Mucosa of descending colon (tissue), 3 donors: ENCODE results near the gene PRSS36. TPM values are rescaled to one million over a fixed set of nuclear protein-coding genes. Genes with fewer than 3 reads are reported as not detected.

ENCODE experiments used
- ATAC-seq: fragments of 200-7000 bp; cut with Tn5 transposase; one replicate; pipeline ENCODE4 v1.9.1; 2020; ENCODE audit warnings: mild to moderate bottlenecking, moderate library complexity
- DNase-seq, 3 donors: peaks; one replicate each; pipeline ENCODE4 v3.0.0-alpha.2; 2020
- H3K36me3 ChIP-seq: fragments of 200-600 bp; one replicate; pipeline ENCODE4 v1.8.0; 2021; ENCODE audit warnings: low read depth, mild to moderate bottlenecking
- H3K4me1 ChIP-seq: fragments of 200-600 bp; one replicate; pipeline ENCODE4 v1.8.0; 2021; ENCODE audit warnings: low read depth, mild to moderate bottlenecking
- H3K4me3 ChIP-seq: fragments of 200-600 bp; one replicate; pipeline ENCODE4 v1.8.0; 2021; ENCODE audit warnings: mild to moderate bottlenecking
- H3K9me3 ChIP-seq: fragments of 200-600 bp; one replicate; pipeline ENCODE4 v1.8.0; 2021; ENCODE audit warnings: mild to moderate bottlenecking
- intact Hi-C, 2 donors: fragments of 100-400 bp; cut with DNase I in 1 of 2; cut with micrococcal nuclease in 1 of 2; formaldehyde crosslinking; loops; one replicate each; pipeline versions ENCODE4 v1.11.0 to v1.11.1; 2022; cut with DNase I, micrococcal nuclease
- total RNA-seq, 3 donors: library from RNA; stranded (reverse); fragmentation: NEBNext Ultra II Directional in 2 of 3; extraction: Animal tissue kit (Norgen Biotek cat#: 25700) in 2 of 3; gene quantifications; one replicate each; pipeline versions ENCODE4 v1.2.1 to v1.2.4, GENCODE V29; 2021 to 2023
- TF ChIP-seq, protein P1 (sequence below): fragments of 200-600 bp; IDR thresholded peaks from one replicate; pipeline ENCODE4 v1.8.0; 2022; ENCODE audit warnings: antibody characterized with exemption, mild to moderate bottlenecking
- donor health status: DM: no; HTN: no; CAD: no; lungs with moderate emphysema.
- donor health status: DM: no; HTN: no; CAD: no.
- donor health status: DM: no; HTN: yes; CAD: no.

The PRSS36 gene
- total RNA-seq, 3 donors from 2014 or later, result 8.2 to 10.2 (median 9.5) TPM

DNA sequence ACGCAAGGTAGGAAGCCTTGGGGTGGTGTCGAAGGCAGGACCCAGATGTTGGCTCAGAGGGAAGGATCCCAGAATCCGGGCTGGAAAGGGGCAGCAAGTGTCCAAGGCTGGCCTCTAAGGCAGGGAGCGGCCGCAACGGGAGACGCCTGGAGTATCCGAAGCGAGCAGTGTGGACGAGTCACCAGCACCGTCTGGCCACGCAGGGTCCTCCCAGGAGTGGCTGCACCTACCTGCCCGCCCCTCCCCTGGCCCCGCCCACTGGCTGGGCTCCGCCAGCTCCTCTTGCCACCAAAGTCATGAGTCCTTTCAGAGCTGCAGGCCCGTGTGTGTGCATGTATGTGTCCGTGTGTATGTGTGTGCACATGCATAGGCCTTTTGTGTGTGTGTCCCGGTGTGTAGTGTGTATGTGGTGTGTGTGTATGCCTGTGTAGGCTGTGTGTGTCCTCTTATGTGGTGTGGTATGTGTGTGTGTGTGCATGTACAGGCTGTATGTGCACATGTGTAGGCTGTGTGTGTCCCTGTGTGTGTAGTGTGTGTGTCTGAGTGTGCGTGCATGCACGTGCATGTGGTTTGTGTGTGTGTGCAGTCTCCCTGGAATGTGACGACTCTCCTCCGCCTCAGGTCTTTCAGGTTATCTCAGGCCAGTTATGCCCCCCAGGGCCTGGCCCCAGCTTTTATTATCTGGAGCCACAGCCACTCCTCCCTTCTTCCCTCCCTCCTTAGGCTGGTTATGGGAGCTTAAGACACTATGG lies 14.2 kb downstream of the PRSS36 start, which contains the start of gene PRSS8:
TSS of gene PRSS8 (minus strand) at position 193 of the 752 bp plus-strand sequence. CDS start 229 bp downstream, outside the sequence.
- DNase-seq, result peak; percentile 94 to 95 (median 95)
- H3K9me3 ChIP-seq, result no peaks in the 10 kb centered on the region
- TF ChIP-seq, protein P1, sequence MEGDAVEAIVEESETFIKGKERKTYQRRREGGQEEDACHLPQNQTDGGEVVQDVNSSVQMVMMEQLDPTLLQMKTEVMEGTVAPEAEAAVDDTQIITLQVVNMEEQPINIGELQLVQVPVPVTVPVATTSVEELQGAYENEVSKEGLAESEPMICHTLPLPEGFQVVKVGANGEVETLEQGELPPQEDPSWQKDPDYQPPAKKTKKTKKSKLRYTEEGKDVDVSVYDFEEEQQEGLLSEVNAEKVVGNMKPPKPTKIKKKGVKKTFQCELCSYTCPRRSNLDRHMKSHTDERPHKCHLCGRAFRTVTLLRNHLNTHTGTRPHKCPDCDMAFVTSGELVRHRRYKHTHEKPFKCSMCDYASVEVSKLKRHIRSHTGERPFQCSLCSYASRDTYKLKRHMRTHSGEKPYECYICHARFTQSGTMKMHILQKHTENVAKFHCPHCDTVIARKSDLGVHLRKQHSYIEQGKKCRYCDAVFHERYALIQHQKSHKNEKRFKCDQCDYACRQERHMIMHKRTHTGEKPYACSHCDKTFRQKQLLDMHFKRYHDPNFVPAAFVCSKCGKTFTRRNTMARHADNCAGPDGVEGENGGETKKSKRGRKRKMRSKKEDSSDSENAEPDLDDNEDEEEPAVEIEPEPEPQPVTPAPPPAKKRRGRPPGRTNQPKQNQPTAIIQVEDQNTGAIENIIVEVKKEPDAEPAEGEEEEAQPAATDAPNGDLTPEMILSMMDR, result no peak
- no peaks in the 10 kb centered on the region for H3K36me3 ChIP-seq
- ATAC-seq, result peak; percentile 63
- H3K4me3 ChIP-seq, result peak within 1 kb of the TSS; percentile 46
- peaks cover 54% of the 10 kb centered on the region for H3K4me1 ChIP-seq
- intact Hi-C loops, result no loop called here

DNA sequence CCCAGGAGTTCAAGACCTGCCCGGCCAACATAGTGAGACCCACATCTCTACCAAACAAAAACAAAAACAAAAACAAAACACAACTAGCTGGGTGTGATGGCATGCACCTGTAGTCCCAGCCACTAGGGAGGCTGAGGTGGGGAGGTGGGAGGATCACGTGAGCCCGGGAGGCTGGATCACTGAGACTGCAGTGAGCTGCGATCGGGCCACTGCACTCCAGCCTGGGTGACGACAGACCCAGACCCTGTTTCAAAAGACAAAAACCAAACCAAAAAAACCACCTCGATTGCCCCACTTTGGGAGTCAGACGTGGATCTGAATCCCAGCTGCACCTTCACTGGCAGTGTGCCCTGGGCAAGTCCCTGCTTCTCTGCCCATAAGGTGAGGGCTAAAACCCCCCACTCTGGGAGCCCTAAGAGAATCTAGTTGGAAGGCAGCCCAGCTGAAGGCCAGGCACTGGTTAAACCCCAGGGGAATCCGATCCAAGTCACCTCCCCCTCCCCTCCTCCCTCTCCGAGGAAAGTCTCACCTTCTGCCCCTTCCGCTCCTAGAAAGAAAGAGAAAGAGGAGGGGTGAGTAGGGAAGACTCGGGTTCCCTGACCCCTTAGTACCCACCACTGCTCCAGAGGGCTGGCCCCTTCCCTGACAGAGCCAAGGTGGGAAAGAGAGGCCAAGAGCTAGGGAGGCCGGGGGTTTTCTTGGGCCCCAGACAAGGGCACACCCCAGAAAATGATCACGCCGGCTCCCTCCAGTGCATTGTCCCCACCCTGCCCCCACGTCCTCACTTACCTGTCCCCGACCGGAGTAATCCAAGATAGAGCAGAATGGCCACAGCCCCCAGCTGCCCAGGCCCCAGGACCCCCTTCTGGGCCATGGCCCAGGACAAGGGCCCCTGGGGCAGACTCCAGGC lies 15.0 kb downstream of the PRSS36 start:
- intact Hi-C loops, result no loop called here
- Histone ChIP-seq H3K9me3 (no peaks in the 10 kb centered on the region), H3K4me1 (peaks cover 54% of the 10 kb centered on the region), H3K36me3 (no peaks in the 10 kb centered on the region), H3K4me3 (peak overlapping the region; percentile 46)
- ATAC-seq (peak; percentile 36), DNase-seq (peak; percentile 80)
- TF ChIP-seq, protein P1, result no peak

DNA sequence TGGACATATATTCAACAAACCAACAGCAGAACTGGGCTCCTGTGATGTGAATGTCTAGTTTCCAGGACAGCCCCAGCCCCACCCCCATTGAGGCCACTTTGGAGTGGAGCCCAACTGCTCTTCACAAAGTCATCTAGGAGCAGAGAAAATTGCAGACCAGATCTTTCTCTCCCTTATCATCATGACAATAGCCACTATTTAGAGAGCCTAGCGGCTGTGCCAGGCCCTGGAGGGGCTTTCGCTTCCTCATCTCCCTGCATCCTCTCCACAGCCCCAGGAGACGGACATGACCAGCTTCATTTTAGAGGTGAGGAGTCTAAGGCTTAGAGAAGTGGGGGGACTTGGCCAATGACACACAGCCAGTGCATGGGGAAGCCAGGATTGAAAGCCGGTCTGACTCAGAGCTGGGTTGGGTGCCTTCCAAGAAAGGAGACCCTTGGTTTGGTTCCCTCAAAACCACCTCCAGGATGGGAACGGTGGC lies 15.7 kb downstream of the PRSS36 start:
- ATAC-seq, result no peak
- H3K9me3 ChIP-seq, result no peaks in the 10 kb centered on the region
- TF ChIP-seq, protein P1, result no peak
- H3K4me1 ChIP-seq, result peaks cover 56% of the 10 kb centered on the region
- intact Hi-C loops, result no loop called here
- H3K4me3 ChIP-seq, result peak overlapping the region; percentile 46
- peak in 1 of 3 donors; percentile 46 for DNase-seq
- H3K36me3 ChIP-seq, result no peaks in the 10 kb centered on the region

DNA sequence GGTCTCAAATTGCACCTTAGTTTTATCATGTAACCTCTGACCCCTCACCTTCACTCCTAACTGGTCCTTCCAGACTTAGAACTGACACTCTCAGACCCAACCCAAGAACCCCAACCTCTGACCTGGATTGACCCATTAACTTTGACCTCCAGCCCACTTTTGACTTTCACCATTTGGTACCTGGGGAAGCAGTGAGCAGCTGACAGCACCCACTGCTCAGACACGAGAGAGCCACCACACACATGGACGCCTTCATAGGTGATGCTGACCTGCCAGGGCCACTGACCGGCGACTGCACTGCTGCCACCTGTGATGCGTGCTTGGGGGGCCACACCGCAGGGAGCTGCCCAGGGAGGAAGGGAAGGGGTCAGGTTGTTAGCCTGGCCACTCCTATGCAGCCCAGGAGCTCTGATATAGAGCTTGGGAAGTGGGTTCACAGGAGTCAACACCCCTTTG lies 16.8 kb downstream of the PRSS36 start:
- Histone ChIP-seq H3K9me3 (no peaks in the 10 kb centered on the region), H3K4me1 (peaks cover 61% of the 10 kb centered on the region), H3K4me3 (no peak overlapping the region), H3K36me3 (no peaks in the 10 kb centered on the region)
- DNase-seq (no peak), ATAC-seq (no peak)
- TF ChIP-seq, protein P1, result no peak
- intact Hi-C loops, result no loop called here

DNA sequence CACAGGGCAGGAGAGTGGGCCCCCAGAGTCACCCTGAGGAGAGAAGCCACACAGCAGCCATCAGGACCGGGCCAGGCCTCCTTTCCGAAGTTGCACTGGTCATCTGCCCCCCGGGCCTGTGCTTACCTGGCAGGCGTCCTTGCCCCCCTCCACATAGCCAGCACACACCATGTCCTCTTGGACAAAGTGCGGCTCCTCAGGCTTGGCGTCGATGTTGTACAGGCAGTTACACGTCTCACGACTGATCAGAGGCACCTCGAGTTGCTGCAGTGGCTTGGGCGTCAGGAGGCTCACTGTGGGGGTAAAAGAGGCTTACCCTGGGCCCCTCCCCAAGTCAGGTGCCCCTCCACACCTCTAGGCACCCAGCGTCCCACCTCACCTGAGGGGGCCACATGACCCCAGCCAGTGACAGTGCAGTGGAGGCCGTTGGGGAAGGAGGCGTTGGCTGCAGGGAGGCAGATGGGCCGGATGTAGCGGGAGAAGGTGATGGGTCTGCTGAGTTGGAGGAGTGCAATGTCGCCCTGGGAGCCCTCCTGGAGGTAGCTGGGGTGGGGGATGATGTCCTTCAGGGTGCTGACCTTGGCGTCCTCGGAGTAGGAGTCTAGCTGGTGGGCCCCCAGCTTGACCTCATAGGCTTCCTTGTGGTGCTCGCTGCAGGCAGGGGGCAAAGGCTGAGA lies 17.4 kb downstream of the PRSS36 start:
- peaks cover 67% of the 10 kb centered on the region for H3K4me1 ChIP-seq
- H3K9me3 ChIP-seq, result no peaks in the 10 kb centered on the region
- ATAC-seq (no peak), DNase-seq (peak in 1 of 3 donors; percentile 58)
- H3K4me3 ChIP-seq, result no peak overlapping the region
- TF ChIP-seq, protein P1, result no peak
- H3K36me3 ChIP-seq, result no peaks in the 10 kb centered on the region
- intact Hi-C loops, result no loop called here
